H7 (cell line): ENCODE results near the gene DLGAP4. TPM values are rescaled to one million over a fixed set of nuclear protein-coding genes. Genes with fewer than 3 reads are reported as not detected.

Experiments
- DNase-seq: peaks from one replicate; pipeline ENCODE4 v3.0.0; 2012
- H3K27me3 ChIP-seq: 2 replicates; pipeline ENCODE4 v1.6.0; 2011; ENCODE audit warnings: mild to moderate bottlenecking, low read length; ENCODE audit not compliant: control insufficient read depth, insufficient read depth
- H3K36me3 ChIP-seq: replicated peaks from 2 replicates; pipeline ENCODE4 v1.5.1; 2011; ENCODE audit warnings: low read length; ENCODE audit not compliant: control insufficient read depth, insufficient read depth
- H3K4me3 ChIP-seq: 2 replicates; pipeline ENCODE4 v1.5.1; 2011; ENCODE audit warnings: low read depth, mild to moderate bottlenecking, control low read depth, low read length, moderate library complexity; ENCODE audit not compliant: insufficient read depth
- total RNA-seq: library from RNA; depleted of rRNA; stranded (reverse); fragments of >200 nt; shearing (Covaris generic); gene quantifications from 2 replicates; pipeline ENCODE4 v1.2.3, GENCODE V29; 2014

The DLGAP4 gene
- total RNA-seq, 1 experiment from 2014 or later: 62.8 TPM

DNA sequence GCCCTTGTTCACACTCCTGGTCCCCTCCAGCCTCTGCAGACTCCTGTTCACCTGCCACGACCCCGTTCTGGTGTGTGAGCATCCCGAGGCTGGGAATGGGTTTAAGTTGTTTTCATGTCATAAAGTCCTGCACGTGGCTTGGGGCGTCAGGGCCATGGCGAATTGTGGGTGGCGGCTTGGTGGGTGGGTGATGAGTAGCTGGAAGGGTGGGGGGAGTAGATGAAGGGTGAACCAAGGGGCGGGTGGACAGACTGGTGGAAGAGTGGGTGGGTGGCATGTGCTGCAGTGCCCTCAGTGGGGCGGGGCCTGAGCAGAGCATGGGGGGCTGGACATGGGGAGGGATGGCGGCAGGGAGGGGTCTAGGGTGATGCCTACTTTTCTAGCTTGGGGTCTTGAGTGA lies 54.3 kb downstream of the DLGAP4 start:
- no peaks in the 10 kb centered on the region for H3K27me3 ChIP-seq
- no peaks in the 10 kb centered on the region for H3K36me3 ChIP-seq
- DNase-seq: no peak

DNA sequence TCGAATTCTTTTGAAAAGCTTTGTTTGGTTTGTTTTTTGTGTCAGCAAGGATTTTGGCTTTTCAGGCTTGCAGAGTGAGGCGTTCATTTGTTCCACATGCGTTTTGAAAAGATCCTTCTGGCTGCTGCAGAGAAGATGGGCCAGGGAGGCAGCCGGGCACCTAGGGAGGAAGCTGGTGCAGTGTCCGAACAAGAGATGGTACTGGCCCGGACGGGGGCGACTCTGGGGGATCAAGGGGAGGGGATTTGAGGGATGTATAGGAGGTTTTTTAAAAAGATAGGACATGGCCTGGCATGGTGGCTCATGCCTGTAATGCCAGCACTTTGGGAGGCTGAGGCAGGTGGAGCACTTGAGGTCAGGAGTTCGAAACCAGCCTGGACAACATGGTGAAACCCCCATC lies 55.3 kb downstream of the DLGAP4 start:
- no peak overlapping the region for H3K4me3 ChIP-seq
- no peaks in the 10 kb centered on the region for H3K36me3 ChIP-seq
- DNase-seq: no peak
- no peaks in the 10 kb centered on the region for H3K27me3 ChIP-seq

More for the DNA sequence above, 54.3 kb downstream of the DLGAP4 start:
- no peak overlapping the region for H3K4me3 ChIP-seq

DNA sequence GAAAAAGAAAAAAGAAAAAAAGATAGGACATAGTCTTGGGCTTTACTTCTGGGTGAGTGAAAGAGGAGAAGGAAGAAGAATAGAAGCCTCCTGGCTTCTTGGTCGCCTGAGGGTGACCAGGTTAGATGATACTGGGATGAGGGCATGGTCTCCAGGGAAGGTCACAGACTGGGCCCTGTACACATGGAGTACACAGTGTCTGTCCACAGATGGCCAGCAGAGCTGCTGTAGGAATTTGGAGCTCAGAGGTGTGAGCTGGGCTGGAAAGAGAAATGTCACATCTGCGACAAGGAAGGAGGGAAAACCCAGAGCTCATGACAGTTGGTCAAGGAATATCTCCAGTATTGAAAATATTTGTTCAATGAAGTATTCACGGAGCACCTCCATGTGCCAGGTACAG lies 56.1 kb downstream of the DLGAP4 start:
- no peak overlapping the region for H3K4me3 ChIP-seq
- no peaks in the 10 kb centered on the region for H3K36me3 ChIP-seq
- DNase-seq: no peak
- no peaks in the 10 kb centered on the region for H3K27me3 ChIP-seq

DNA sequence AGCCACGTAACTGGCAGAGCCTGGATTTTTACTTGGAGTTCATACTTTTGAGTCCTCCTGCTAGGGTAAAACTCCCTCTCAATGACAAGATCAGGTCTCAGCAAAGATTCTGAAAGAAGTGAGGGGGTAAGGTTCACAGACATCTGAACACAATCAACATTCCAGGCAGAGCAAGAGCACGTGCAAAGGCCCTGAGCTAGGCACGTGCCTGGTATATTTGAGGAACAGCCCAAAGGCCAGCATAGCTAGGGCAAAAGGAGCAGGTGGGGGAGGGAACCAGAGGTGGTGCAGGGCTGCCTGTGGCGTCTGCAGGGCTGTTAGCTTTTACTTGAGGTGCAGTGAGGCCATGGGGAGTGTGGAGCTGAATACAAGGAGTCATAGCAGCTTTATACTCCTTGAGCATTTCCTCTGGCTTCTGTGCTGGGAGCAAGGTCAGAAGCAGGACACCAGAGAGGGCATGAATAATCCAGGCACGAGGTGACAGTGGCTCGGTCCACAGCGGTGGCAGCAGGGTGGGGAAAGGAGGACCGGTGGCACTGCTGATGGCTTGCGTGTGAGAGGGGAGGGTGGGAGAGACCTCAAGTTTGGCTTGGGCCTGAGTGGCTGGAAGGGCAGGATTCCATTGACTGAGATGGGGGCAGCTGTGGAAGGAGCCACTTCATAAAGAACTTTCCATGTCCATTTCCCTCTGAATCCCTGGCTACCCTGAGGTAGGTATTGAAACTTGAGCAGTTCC lies 57.0 kb downstream of the DLGAP4 start:
- Histone ChIP-seq H3K36me3 (no peaks in the 10 kb centered on the region), H3K4me3 (no peak overlapping the region), H3K27me3 (no peaks in the 10 kb centered on the region)
- no peak for DNase-seq

DNA sequence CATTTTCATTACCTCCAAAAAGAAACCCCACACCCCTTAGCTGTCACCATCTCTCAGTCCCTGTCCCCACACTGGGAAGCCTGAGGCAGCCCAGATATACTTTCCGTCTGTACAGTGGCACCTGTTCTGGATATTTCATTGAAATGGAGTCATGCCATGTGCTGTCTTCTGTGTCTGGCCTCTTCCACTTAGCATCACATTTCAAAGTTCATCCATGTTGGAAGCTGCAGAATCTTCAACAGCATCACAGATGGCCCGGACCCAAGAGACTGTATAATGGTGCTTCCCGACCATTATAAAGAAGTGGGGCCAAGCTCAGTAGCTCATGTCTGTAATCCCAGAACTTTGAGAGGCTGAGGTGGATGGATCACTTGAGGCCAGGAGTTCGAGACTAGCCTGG lies 58.4 kb downstream of the DLGAP4 start:
- Histone ChIP-seq H3K36me3 (no peaks in the 10 kb centered on the region), H3K27me3 (no peaks in the 10 kb centered on the region), H3K4me3 (no peak overlapping the region)
- DNase-seq: no peak

DNA sequence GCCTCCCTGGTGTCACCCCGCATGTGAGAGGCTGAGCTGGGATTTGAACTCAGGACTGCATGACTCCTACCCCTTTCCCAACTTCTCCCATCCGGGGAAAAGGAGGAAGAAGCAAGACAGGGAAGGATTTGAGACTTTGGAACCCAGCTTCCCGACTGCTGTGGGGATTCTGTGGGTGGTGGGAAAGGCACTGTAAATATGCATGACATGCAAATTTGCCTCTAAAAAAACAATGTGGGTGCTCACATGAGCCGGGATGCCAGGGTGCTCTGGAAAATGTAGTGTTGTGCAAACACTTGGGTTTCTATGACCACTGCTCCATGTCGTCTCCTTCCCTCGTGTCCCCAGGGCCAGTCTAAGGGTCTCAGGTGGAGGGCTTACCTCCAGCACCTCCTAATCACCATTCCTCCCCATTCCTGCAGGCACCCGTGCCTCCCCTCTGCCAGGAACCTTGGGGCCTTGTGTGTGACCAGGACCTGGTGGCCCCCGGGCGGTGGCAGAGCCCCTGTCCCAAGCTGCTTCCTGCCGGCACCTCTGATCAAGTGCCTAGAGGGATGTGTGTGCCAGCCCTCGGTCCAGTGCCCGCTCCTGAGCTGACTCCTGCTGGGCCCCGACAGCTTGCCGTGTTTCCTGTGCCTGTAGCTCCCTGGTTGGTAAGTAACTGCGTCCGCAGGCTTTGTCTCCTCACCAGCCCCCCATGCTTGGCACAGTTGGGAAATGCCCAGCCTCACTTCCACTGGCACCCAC lies 60.7 kb downstream of the DLGAP4 start:
- Histone ChIP-seq H3K4me3 (no peak overlapping the region), H3K27me3 (no peaks in the 10 kb centered on the region), H3K36me3 (no peaks in the 10 kb centered on the region)
- DNase-seq: no peak

DNA sequence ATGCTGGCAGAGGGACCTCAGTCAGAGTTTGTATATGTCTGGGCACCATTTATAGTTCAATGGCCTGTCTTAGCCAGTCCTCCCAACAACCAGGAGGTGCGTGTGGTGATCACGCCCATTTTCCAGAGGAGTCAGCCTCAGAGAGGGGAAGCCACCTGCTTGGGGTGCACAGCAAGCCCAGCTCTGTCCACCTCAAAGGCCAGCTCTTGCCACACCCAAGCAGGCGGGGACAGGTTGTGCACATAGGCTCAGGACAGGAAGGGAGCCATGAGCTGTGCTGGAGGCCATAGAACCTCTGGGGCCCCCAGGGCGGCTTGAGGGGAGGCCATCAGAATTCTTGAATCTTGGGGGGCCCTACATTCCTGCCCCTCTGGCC lies 61.2 kb downstream of the DLGAP4 start:
- H3K4me3 ChIP-seq: no peak overlapping the region
- no peak for DNase-seq
- no peaks in the 10 kb centered on the region for H3K36me3 ChIP-seq
- H3K27me3 ChIP-seq: no peaks in the 10 kb centered on the region

DNA sequence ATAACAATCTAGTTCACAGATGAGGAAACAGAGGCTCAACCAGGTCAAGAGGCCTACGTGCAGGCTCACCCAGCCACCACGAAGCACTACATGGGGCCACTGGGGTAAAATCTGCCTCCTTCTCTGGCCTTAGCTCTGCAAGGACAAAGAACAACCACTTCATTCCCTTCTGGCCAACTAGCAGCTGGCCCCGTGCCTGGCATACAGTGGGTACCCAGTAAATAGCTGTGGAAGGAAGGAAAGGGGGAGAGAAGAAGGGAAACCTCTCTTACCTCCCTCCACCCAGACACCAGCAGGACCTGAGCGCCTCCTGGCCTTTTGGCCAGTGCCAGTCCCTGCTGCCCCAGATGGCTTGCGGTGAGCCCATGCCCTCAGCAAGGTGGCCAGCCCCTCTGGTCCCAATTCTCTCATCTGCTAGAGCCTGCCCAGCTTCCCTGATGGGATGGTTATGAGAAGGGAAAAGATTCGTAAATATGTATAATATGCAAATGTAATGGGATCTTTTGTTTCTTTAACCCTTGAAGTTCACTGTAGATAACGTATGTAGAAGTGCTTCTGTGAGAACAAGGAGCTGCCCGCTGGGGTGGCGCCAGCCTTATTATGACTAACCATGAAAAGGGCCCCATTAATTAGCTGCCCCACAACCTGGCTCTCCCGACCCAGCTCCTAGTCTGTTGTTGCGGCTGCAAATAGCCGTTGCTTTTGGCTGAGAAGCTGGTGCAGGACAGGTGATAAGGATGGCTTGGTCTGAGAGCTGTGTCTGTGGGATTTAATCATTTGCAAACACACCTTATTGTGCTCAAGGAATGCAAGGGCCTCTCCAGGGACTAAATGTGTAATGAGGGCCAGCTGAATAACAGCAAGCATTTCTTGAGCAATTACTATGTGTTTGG lies 62.0 kb downstream of the DLGAP4 start:
- peak; percentile 62 for DNase-seq
- Histone ChIP-seq H3K36me3 (no peaks in the 10 kb centered on the region), H3K4me3 (no peak overlapping the region), H3K27me3 (no peaks in the 10 kb centered on the region)

DNA sequence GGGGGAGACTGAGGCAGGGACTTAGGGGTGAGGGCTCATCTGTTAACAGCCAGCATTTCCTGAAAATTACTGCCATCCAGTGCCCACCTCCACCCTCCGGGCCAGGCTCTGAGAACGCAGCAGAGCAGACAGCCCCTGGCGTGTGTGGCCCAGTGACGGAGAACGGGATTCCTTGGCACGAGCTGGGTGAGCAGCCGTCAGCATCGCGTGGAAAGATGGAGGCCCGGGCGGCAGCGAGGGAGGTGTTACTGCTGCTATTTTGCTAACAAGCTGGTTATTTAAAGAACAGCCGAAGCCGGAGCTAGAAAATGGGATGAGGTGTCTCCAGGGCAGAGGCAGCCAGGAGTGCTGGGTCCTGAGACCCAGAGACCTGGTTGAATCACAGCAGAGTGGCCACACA lies 62.7 kb downstream of the DLGAP4 start:
- peak; percentile 48 for DNase-seq
- Histone ChIP-seq H3K27me3 (no peaks in the 10 kb centered on the region), H3K4me3 (no peak overlapping the region), H3K36me3 (no peaks in the 10 kb centered on the region)

DNA sequence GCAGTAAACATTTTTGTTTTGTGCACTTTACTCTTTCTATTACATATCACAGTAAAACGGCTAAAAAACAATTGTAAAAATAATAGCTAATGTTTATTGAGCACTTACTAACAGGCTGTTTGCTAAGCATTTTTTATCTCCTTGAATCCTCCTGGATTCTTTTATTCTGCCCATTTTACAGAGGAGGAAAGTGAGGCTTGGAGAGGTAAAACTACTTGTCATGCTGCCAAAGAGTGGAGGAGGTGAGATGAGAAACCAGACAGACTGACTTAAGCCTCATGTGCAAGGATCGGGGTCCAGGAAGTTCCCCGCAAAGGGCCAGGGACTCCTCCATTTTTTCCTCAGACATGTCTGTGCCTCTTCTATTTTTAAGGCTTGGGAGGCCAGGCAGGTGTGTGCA lies 63.6 kb downstream of the DLGAP4 start:
- Histone ChIP-seq H3K27me3 (no peaks in the 10 kb centered on the region), H3K36me3 (no peaks in the 10 kb centered on the region), H3K4me3 (no peak overlapping the region)
- DNase-seq: no peak

DNA sequence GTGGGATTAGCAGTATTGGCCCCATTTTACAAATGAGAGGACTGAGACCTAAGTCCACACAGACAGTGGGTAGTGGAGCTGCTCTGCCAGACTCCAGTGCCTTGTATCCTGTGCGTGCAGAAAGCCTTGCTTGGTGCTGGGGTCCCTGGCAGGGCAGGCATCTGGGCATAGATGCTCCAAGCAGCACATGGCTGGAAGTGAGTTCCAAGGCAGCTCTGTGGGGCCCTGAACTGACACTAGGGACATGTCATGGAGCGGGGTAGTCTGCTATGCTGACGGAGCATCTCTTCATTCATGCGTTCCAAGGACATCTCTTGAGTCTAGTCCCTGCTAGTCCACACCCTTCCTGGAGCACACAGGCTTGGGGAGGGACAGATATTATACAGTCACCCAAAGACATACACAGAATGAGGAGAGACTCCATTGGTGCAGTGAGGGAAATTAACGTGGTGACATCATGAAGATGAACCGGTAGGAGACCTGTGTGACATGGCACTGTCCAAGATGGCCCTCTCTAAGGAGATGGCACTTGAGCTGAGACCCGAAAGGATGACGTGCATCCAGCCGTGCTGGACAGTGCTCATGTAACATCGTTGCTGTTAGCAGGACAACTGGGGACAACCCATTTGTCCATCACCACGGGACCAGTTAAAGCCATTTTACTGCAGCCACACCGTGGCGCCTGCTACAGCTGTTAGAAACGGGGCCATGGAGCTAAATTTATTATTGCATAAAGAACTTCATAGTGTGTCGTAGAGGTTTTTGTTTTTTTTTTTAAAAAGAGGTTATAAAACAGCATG lies 65.1 kb downstream of the DLGAP4 start:
- no peak for DNase-seq
- Histone ChIP-seq H3K4me3 (no peak overlapping the region), H3K36me3 (no peaks in the 10 kb centered on the region), H3K27me3 (no peaks in the 10 kb centered on the region)

DNA sequence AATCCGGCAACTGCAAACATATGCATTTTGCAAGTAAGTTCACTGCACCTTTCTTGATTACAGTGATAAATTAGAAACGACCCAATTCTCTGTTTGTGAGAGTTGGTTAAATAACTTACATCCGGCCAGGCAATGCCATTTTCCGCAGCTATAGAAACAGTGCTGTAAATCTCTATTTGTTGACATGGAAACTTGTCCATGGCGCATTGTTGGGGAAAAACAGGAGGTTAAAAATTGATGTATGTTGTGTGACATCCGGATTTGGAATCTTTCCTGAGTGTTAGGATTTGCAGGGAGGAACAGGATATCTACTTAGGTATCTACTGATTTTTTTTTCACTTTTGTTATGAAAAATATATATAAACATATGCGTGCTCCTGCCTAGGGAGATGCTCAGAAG lies 66.5 kb downstream of the DLGAP4 start:
- H3K4me3 ChIP-seq: no peak overlapping the region

DNA sequence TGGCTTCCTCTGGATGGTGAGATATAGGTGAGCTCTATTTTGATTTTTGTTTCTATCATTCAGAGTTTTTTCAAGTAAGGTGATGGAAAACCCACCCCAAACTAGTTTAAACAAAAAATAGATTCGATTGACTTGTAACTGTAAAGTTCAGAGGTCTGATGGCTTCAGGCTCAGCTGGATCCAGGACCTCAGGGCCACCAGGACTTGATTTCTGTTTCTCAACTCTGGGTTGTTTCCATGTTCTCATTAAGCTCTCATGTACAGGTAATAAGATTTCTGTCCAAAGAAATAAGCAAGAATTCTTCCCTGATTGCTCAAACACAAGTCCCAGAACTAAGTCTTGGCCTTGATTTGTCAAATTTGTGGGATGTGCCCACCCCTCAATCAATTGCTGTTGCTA lies 67.0 kb downstream of the DLGAP4 start:
- Histone ChIP-seq H3K4me3 (no peak overlapping the region), H3K27me3 (no peaks in the 10 kb centered on the region), H3K36me3 (no peaks in the 10 kb centered on the region)
- DNase-seq: no peak

More for the DNA sequence above, 66.5 kb downstream of the DLGAP4 start:
- Histone ChIP-seq H3K27me3 (no peaks in the 10 kb centered on the region), H3K36me3 (no peaks in the 10 kb centered on the region)
- no peak for DNase-seq

DNA sequence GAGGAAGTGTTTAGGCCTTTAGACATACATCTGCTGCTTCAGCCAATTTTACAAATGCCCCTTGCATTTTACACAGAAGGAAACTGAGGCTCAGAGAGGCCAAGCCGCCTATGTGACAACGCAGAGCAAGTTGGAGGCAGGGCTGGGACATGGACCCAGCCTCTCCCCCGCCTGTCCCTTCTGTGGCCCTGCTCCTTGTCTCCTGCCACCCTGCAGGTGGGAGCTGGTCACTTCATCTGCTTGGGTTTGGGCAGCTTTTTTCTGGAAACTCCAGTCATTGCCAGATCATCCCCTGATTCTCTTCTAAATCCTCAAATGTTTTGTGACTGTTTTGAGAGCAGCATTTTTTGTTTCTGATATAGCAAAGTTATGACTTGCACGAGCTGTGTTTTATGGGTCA lies 68.9 kb downstream of the DLGAP4 start:
- Histone ChIP-seq H3K27me3 (no peaks in the 10 kb centered on the region), H3K36me3 (no peaks in the 10 kb centered on the region), H3K4me3 (no peak overlapping the region)
- no peak for DNase-seq
